Stimulated activated CD4-positive, alpha-beta T cell treated with anti-CD3 and anti-CD28 coated beads, TNF-alpha, amount 100 ng/mL, for 4 hours (primary cell): ENCODE measurements around the gene IMPACT.

ENCODE experiments used
- DNase-seq, 3 experiments: peaks; one replicate each; pipeline ENCODE4 v3.0.0-alpha.2; 2020; ENCODE audit warnings: low read depth in 3 of 3

The IMPACT gene

GRCh38 chr18:24426398-24427294, at the start of gene IMPACT:
IMPACT (plus strand) TSS chr18:24426670; CDS start chr18:24426757, 87 bp downstream.
- peak; percentile 65 to 76 (median 68) for DNase-seq

GRCh38 chr18:24378598-24378997, 47.9 kb upstream of the IMPACT start:
- no peak for DNase-seq

- DNase-seq: no peak
Observed at GRCh38 chr18:24380163-24380747, 46.2 kb upstream of the IMPACT start.

- no peak for DNase-seq
Observed at GRCh38 chr18:24381126-24381525, 45.3 kb upstream of the IMPACT start.

- no peak for DNase-seq
Observed at GRCh38 chr18:24386681-24387080, 39.8 kb upstream of the IMPACT start.

GRCh38 chr18:24388957-24389356, 37.5 kb upstream of the IMPACT start:
- DNase-seq: no peak

GRCh38 chr18:24395049-24395795, 31.2 kb upstream of the IMPACT start:
- no peak for DNase-seq

- DNase-seq: no peak
Observed at GRCh38 chr18:24396082-24396633, 30.3 kb upstream of the IMPACT start.

GRCh38 chr18:24397131-24397693, 29.3 kb upstream of the IMPACT start:
- DNase-seq: peak in 1 of 3 experiments; percentile 12

GRCh38 chr18:24397694-24398368, 28.6 kb upstream of the IMPACT start, which contains the start of gene OSBPL1A:
OSBPL1A (minus strand) TSS chr18:24397824; CDS start chr18:24377533, 20,291 bp downstream.
- DNase-seq: peak; percentile 63 to 72 (median 71)

GRCh38 chr18:24398540-24398939, 27.9 kb upstream of the IMPACT start:
- no peak for DNase-seq

- no peak for DNase-seq
Observed at GRCh38 chr18:24400587-24400986, 25.9 kb upstream of the IMPACT start.

- no peak for DNase-seq
Observed at GRCh38 chr18:24402209-24402785, 24.2 kb upstream of the IMPACT start.

GRCh38 chr18:24403076-24403475, 23.4 kb upstream of the IMPACT start:
- no peak for DNase-seq

GRCh38 chr18:24404591-24404990, 21.9 kb upstream of the IMPACT start:
- DNase-seq: no peak

GRCh38 chr18:24408496-24408895, 18.0 kb upstream of the IMPACT start:
- DNase-seq: no peak

GRCh38 chr18:24413148-24413547, 13.3 kb upstream of the IMPACT start:
- no peak for DNase-seq

- no peak for DNase-seq
Observed at GRCh38 chr18:24414349-24415003, 12.0 kb upstream of the IMPACT start.

GRCh38 chr18:24417480-24417879, 9.0 kb upstream of the IMPACT start:
- no peak for DNase-seq

- no peak for DNase-seq
Observed at GRCh38 chr18:24420551-24420950, 5.9 kb upstream of the IMPACT start.
